Epithelial cell of proximal tubule (primary cell): ENCODE measurements around the gene MAP3K20. TPM values are rescaled to one million over a fixed set of nuclear protein-coding genes. Genes with fewer than 3 reads are reported as not detected.
"Not testable (repeated sequence)": the region's sequence is repeated elsewhere in the genome, so short reads cannot be mapped to it uniquely, and the experiment has no call there.

Experiments
- DNase-seq: peaks from one replicate; pipeline ENCODE4 v3.0.0-alpha.2; 2011; ENCODE audit warnings: low read depth
- H3K4me3 ChIP-seq: 2 replicates; pipeline ENCODE4 v1.5.1; 2011; ENCODE audit warnings: low read depth, mild to moderate bottlenecking, low read length
- CTCF ChIP-seq: conservative IDR thresholded peaks from 2 replicates; pipeline ENCODE4 v1.5.1; 2012; ENCODE audit warnings: low read depth, mild to moderate bottlenecking, low read length
- total RNA-seq: library from RNA; depleted of rRNA; stranded (reverse); fragments of >200 nt; gene quantifications from 2 replicates; pipeline ENCODE4 v1.2.3, GENCODE V29; 2015

Gene MAP3K20
- total RNA-seq, 1 donor from 2014 or later = 19.4 TPM

GRCh38 chr2:173032032-173032431, 43.6 kb upstream of the MAP3K20 start:
- TF ChIP-seq CTCF = no peak
- DNase-seq = no peak
- no peak overlapping the region for H3K4me3 ChIP-seq

GRCh38 chr2:173033084-173033483, 42.6 kb upstream of the MAP3K20 start:
- no peak overlapping the region for H3K4me3 ChIP-seq
- no peak for DNase-seq
- TF ChIP-seq CTCF = no peak

- H3K4me3 ChIP-seq = no peak overlapping the region
- no peak for DNase-seq
- TF ChIP-seq CTCF = no peak
These were observed 41.5 kb upstream of the MAP3K20 start for GRCh38 chr2:173034143-173034542.

- no peak for DNase-seq
- H3K4me3 ChIP-seq = no peak overlapping the region
- no peak for TF ChIP-seq CTCF
These were observed 38.2 kb upstream of the MAP3K20 start for GRCh38 chr2:173037245-173038120.

- not testable (repeated sequence) for DNase-seq, H3K4me3 ChIP-seq
These were observed 37.4 kb upstream of the MAP3K20 start for GRCh38 chr2:173038257-173038656.

GRCh38 chr2:173040729-173041128, 34.9 kb upstream of the MAP3K20 start:
- H3K4me3 ChIP-seq = no peak overlapping the region
- DNase-seq = no peak
- TF ChIP-seq CTCF = no peak

- H3K4me3 ChIP-seq = no peak overlapping the region
- TF ChIP-seq CTCF = no peak
- DNase-seq = no peak
These were observed 32.2 kb upstream of the MAP3K20 start for GRCh38 chr2:173043476-173043875.
